OCI-LY7 (cell line): ENCODE results near the gene ALG14.

Experiments used
- CTCF ChIP-seq: fragments of 200-600 bp; sonication (generic); conservative IDR thresholded peaks from 2 replicates; pipeline ENCODE4 v1.5.1; 2014; ENCODE audit warnings: mild to moderate bottlenecking, antibody characterized with exemption, low read length, moderate library complexity, mixed read lengths
- EZH2phosphoT487 ChIP-seq: fragments of 200-600 bp; sonication (generic); IDR thresholded peaks from 2 replicates; pipeline ENCODE4 v1.6.1; 2018; ENCODE audit warnings: low read depth, borderline replicate concordance, mild to moderate bottlenecking, mixed run types, antibody characterized with exemption, low read length, moderate library complexity, mixed read lengths

- TF ChIP-seq CTCF (no peak), EZH2phosphoT487 (no peak)
Measured at GRCh38 chr1:95085376-95085775, 12.6 kb upstream of the ALG14 start.
